Peyer's patch (tissue), 4 donors: ENCODE measurements around the gene KLHDC3. TPM values are rescaled to one million over a fixed set of nuclear protein-coding genes. Genes with fewer than 3 reads are reported as not detected.

Source experiments
- total RNA-seq, 4 donors: library from RNA; depleted of rRNA; stranded (reverse); fragments of >200 nt; gene quantifications; one replicate each; pipeline ENCODE4 v1.1.0, GENCODE V29; 2016

The KLHDC3 gene
- total RNA-seq, 4 donors from 2014 or later, result 38.8 to 59.2 (median 52.6) TPM

Other genes starting within 250 kb of the KLHDC3 start
- 10 to 100 TPM; 15.3 to 20.1 (median 17.1) TPM for gene BICRAL, start 232.2 kb upstream of the KLHDC3 start, total RNA-seq
- 10 to 100 TPM; 49.6 to 67.0 (median 53.2) TPM for gene RPL7L1, start 134.6 kb upstream of the KLHDC3 start, total RNA-seq
- gene PTCRA, start 98.2 kb upstream of the KLHDC3 start, total RNA-seq, result not detected
- 100 to 1,000 TPM in 1 of 4 donors, 10 to 100 TPM in 3; 27.8 to 101 (median 47.9) TPM for gene CNPY3, start 84.8 kb upstream of the KLHDC3 start, total RNA-seq
- 1 to 10 TPM in 1 of 4 donors, not detected in 3; 4.3 TPM for gene GNMT, start 53.5 kb upstream of the KLHDC3 start, total RNA-seq
- gene PEX6, start 35.1 kb upstream of the KLHDC3 start, total RNA-seq, result 10 to 100 TPM; 19.0 to 61.3 (median 39.0) TPM
- 100 to 1,000 TPM in 3 of 4 donors, 10 to 100 TPM in 1; 84.2 to 177 (median 152) TPM for gene PPP2R5D, start 29.7 kb upstream of the KLHDC3 start, total RNA-seq
- gene MEA1, start 303 bp upstream of the KLHDC3 start, total RNA-seq, result 10 to 100 TPM; 34.3 to 40.4 (median 36.1) TPM
- 10 to 100 TPM; 39.2 to 75.9 (median 50.4) TPM for gene RRP36, start 7.4 kb downstream of the KLHDC3 start, total RNA-seq
- gene CUL7, start 39.6 kb downstream of the KLHDC3 start, total RNA-seq, result 10 to 100 TPM; 19.4 to 33.0 (median 23.1) TPM
- 10 to 100 TPM; 19.0 to 40.8 (median 22.1) TPM for gene MRPL2, start 45.2 kb downstream of the KLHDC3 start, total RNA-seq
- 100 to 1,000 TPM in 3 of 4 donors, 10 to 100 TPM in 1; 50.3 to 214 (median 183) TPM for gene KLC4, start 45.4 kb downstream of the KLHDC3 start, total RNA-seq
- 10 to 100 TPM in 3 of 4 donors, 1 to 10 TPM in 1; 4.4 to 22.3 (median 18.3) TPM for gene PTK7, start 62.1 kb downstream of the KLHDC3 start, total RNA-seq
- 10 to 100 TPM; 23.1 to 29.7 (median 26.4) TPM for gene SRF, start 157.0 kb downstream of the KLHDC3 start, total RNA-seq
- gene CUL9, start 167.9 kb downstream of the KLHDC3 start, total RNA-seq, result 100 to 1,000 TPM in 1 of 4 donors, 10 to 100 TPM in 3; 55.5 to 114 (median 85.5) TPM
- 100 to 1,000 TPM; 138 to 304 (median 176) TPM for gene DNPH1, start 215.2 kb downstream of the KLHDC3 start, total RNA-seq
- 1 to 10 TPM in 3 of 4 donors, not detected in 1; 1.4 to 2.4 (median 1.4) TPM for gene TTBK1, start 229.2 kb downstream of the KLHDC3 start, total RNA-seq